ENCODE measurements around the gene ZSCAN21. TPM values are rescaled to one million over a fixed set of nuclear protein-coding genes. Genes with fewer than 3 reads are reported as not detected.

The ZSCAN21 gene
- total and polyA plus RNA-seq, 5 donors from 2014 or later = 5.1 to 9.8 (median 8.5) TPM

DNA sequence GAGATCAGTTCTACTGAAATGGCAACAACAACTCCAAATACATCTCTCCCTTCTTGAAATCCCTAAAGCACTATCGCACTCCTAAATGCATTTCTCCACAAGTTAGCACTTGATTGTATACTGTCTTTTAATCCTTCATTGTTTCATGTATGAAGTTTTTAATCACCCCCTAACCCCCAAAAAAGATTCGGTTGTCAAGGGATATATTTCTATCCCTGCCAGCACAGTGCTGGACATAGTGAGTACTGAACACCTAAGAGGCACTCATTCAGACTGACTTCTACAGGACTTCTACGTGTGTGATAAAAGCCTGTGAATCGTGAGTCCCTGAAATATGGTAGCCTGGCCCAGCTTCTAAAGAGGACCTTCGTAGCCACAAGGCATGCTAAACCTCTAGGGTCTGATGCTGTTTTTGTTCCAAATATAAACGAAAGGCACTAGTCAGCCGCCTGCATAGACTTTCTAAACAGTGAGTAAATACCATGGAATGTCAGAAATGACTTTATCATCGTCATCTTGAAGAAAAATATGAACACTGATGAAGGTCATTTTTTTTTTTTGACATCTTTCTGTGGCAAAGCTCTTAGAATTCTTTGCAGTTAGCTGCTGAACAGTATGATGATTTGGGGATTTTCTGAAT is 14.6 kb upstream of the ZSCAN21 start:
- Histone ChIP-seq H3K9me3 (ENCODE audit: control insufficient read depth in 2 of 2, low read length in 2 of 2) (no peaks in the 10 kb centered on the region), H3K36me3 (ENCODE audit: control insufficient read depth, insufficient read depth, low read length) (peaks cover 52% of the 10 kb centered on the region), H3K4me1 (ENCODE audit: control insufficient read depth, insufficient read depth, low read length, poor library complexity, severe bottlenecking) (no peaks in the 10 kb centered on the region), H3K4me3 (ENCODE audit: low read depth, low read length) (no peak overlapping the region), H3K27ac (ENCODE audit: insufficient read depth, low read length, poor library complexity, severe bottlenecking) (no peak overlapping the region), H3K27me3 (ENCODE audit: control insufficient read depth, insufficient read depth, low read length) (no peaks in the 10 kb centered on the region)
- peaks cover 48% of the 10 kb centered on the region for H3K36me3 Mint-ChIP-seq
- ATAC-seq (ENCODE audit: low read depth in 2 of 2) = no peak
- peaks cover 0 to 2% (median 0%) of the 10 kb centered on the region in 7 donors for H3K9me3 Mint-ChIP-seq
- no peak overlapping the region for H3K27ac Mint-ChIP-seq
- H3K27me3 Mint-ChIP-seq = no peaks in the 10 kb centered on the region
- DNase-seq = no peak
- H3K4me3 Mint-ChIP-seq = no peak overlapping the region
- peaks cover 0 to 8% (median 0%) of the 10 kb centered on the region in 4 donors for H3K4me1 Mint-ChIP-seq

DNA sequence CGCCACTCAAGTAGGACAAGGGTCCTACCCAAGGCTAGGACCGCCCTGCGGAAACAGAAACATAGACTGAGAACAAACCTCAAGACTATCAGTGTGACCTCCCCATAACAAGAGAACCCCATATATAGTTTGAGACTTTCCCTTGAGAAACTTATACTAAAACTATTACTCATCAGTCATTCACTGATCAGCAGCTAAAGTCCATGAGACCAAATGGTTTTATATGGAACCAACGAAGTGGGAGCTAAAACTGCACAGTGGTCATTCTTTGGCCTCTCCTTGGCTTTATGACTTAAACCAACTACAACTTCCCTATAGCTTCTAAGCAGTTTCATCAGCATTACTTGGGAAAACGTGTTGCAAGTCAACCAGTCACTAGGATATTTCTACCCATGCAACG is 13.7 kb upstream of the ZSCAN21 start:
- H3K27ac ChIP-seq (ENCODE audit: insufficient read depth, low read length, poor library complexity, severe bottlenecking) = no peak overlapping the region
- Mint-ChIP-seq H3K4me3 (no peak overlapping the region), H3K27me3 (no peaks in the 10 kb centered on the region), H3K27ac (no peak overlapping the region), H3K4me1 (peaks cover 0 to 8% (median 4%) of the 10 kb centered on the region in 4 donors), H3K36me3 (peaks cover 40% of the 10 kb centered on the region), H3K9me3 (peaks cover 0 to 2% (median 0%) of the 10 kb centered on the region in 7 donors)
- H3K4me1 ChIP-seq (ENCODE audit: control insufficient read depth, insufficient read depth, low read length, poor library complexity, severe bottlenecking) = no peaks in the 10 kb centered on the region
- no peak for ATAC-seq (ENCODE audit: low read depth in 2 of 2)
- no peak for DNase-seq
- H3K9me3 ChIP-seq (ENCODE audit: control insufficient read depth in 2 of 2, low read length in 2 of 2) = no peaks in the 10 kb centered on the region
- H3K27me3 ChIP-seq (ENCODE audit: control insufficient read depth, insufficient read depth, low read length) = no peaks in the 10 kb centered on the region
- no peak overlapping the region for H3K4me3 ChIP-seq (ENCODE audit: low read depth, low read length)
- peaks cover 43% of the 10 kb centered on the region for H3K36me3 ChIP-seq (ENCODE audit: control insufficient read depth, insufficient read depth, low read length)

DNA sequence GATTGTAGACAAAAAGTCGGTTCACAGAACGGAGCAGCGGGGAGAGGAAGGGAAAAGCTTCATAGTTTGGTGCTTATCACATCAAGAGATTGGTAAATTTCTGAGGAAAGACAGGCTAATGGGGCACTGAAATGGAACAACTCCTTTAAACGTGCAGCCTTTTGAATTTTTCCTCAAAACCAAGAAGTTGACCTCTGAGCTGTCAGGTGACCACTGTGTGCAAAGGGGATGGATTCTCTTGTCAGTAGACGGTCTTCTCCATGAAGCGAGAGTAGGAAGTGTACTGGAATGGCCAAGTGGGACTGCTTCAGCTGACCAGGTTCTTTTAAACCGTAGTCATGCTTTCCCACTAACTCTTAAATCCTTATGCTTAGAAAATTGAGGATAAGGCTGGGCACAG is 11.2 kb upstream of the ZSCAN21 start:
- ATAC-seq (ENCODE audit: low read depth in 2 of 2) (no peak), DNase-seq (no peak)
- Mint-ChIP-seq H3K27ac (no peak overlapping the region), H3K4me1 (peaks cover 0 to 17% (median 10%) of the 10 kb centered on the region in 4 donors), H3K27me3 (no peaks in the 10 kb centered on the region), H3K4me3 (peak overlapping the region in 1 of 4 donors; percentile 15), H3K9me3 (peaks cover 0 to 2% (median 0%) of the 10 kb centered on the region in 7 donors), H3K36me3 (peaks cover 30% of the 10 kb centered on the region)
- H3K4me3 ChIP-seq (ENCODE audit: low read depth, low read length) = no peak overlapping the region
- no peaks in the 10 kb centered on the region for H3K4me1 ChIP-seq (ENCODE audit: control insufficient read depth, insufficient read depth, low read length, poor library complexity, severe bottlenecking)
- no peak overlapping the region for H3K27ac ChIP-seq (ENCODE audit: insufficient read depth, low read length, poor library complexity, severe bottlenecking)
- peaks cover 23% of the 10 kb centered on the region for H3K36me3 ChIP-seq (ENCODE audit: control insufficient read depth, insufficient read depth, low read length)
- no peaks in the 10 kb centered on the region for H3K9me3 ChIP-seq (ENCODE audit: control insufficient read depth in 2 of 2, low read length in 2 of 2)
- H3K27me3 ChIP-seq (ENCODE audit: control insufficient read depth, insufficient read depth, low read length) = no peaks in the 10 kb centered on the region

DNA sequence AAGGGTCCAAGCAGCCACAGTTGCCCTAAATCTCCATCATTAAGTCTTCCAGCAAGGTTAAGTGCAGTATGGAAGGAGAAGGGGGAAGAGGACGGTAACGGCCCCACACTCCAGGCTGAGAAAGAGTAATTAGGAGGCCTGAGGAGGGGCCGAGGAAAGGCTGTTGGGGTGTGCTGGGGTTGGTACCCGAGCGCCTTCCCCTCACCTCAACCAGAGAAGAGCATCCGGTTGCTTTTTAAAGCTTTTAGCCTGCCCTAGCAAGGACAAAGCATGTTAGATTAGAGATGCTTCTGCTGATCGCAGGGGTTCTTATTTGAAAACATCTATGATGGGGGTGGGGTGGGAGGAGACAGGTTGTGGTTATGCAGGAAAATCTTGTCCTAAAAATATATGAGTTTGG is 9.0 kb upstream of the ZSCAN21 start:
- no peak for DNase-seq
- Mint-ChIP-seq H3K4me1 (peaks cover 0 to 19% (median 8%) of the 10 kb centered on the region in 4 donors), H3K9me3 (no peaks in the 10 kb centered on the region), H3K27ac (peak overlapping the region in 1 of 3 donors; percentile 41), H3K36me3 (peaks cover 9% of the 10 kb centered on the region), H3K4me3 (no peak overlapping the region), H3K27me3 (no peaks in the 10 kb centered on the region)
- H3K9me3 ChIP-seq (ENCODE audit: control insufficient read depth in 2 of 2, low read length in 2 of 2) = no peaks in the 10 kb centered on the region
- H3K36me3 ChIP-seq (ENCODE audit: control insufficient read depth, insufficient read depth, low read length) = peaks cover 6% of the 10 kb centered on the region
- no peak overlapping the region for H3K27ac ChIP-seq (ENCODE audit: insufficient read depth, low read length, poor library complexity, severe bottlenecking)
- peak in 1 of 2 donors; percentile 20 for ATAC-seq (ENCODE audit: low read depth in 2 of 2)
- no peaks in the 10 kb centered on the region for H3K27me3 ChIP-seq (ENCODE audit: control insufficient read depth, insufficient read depth, low read length)
- H3K4me1 ChIP-seq (ENCODE audit: control insufficient read depth, insufficient read depth, low read length, poor library complexity, severe bottlenecking) = no peaks in the 10 kb centered on the region
- no peak overlapping the region for H3K4me3 ChIP-seq (ENCODE audit: low read depth, low read length)

DNA sequence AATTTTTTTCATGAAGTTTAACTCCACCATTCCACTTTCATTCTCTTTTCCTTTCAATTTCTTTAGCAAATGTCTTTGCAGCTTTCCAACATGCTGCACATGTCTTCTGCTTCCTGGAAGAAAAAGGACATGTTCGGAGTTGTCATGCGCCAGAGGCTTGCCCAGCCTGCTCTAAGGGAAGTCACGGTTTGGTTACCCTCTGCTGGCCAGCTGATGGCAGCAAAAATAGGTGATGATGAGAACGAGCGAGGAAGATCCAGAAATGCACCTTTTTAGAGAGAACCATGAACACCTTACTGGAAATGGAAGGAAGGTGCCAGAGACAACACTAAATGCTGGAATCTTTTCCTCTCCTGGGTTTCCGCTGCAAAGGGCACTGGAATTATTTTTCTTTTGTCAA is 4.9 kb upstream of the ZSCAN21 start:
- Mint-ChIP-seq H3K27ac (peak overlapping the region in 1 of 3 donors; percentile 47), H3K36me3 (no peaks in the 10 kb centered on the region), H3K4me3 (peak overlapping the region in 2 of 4 donors; percentile 31 to 61), H3K27me3 (peaks cover 11% of the 10 kb centered on the region), H3K9me3 (peaks cover 0 to 2% (median 0%) of the 10 kb centered on the region in 7 donors), H3K4me1 (peaks cover 0 to 28% (median 11%) of the 10 kb centered on the region in 4 donors)
- no peaks in the 10 kb centered on the region for H3K36me3 ChIP-seq (ENCODE audit: control insufficient read depth, insufficient read depth, low read length)
- DNase-seq (peak in 1 of 3 donors; percentile 17), ATAC-seq (ENCODE audit: low read depth in 2 of 2) (no peak)
- H3K4me1 ChIP-seq (ENCODE audit: control insufficient read depth, insufficient read depth, low read length, poor library complexity, severe bottlenecking) = peaks cover 4% of the 10 kb centered on the region
- no peaks in the 10 kb centered on the region for H3K27me3 ChIP-seq (ENCODE audit: control insufficient read depth, insufficient read depth, low read length)
- no peak overlapping the region for H3K4me3 ChIP-seq (ENCODE audit: low read depth, low read length)
- H3K27ac ChIP-seq (ENCODE audit: insufficient read depth, low read length, poor library complexity, severe bottlenecking) = no peak overlapping the region
- H3K9me3 ChIP-seq (ENCODE audit: control insufficient read depth in 2 of 2, low read length in 2 of 2) = no peaks in the 10 kb centered on the region

DNA sequence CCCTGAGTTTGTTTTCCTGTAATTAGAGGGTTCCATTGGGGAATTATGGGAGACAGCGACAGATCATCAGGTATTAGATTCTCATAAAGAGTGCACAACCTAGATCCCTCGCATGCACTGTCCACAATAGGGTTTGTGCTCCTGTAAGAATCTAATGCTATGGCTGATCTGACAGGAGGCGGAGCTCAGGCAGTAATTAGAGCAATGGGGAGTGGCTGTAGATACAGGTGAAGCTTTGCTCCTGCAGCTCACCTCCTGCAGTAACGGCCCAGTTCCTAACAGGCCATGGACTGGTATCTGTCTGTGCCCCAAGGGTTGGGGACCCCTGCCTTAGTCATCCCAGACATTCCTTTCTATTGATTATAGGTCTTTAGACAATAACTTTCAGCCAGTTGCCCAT is 894 bp upstream of the ZSCAN21 start:
- ATAC-seq (ENCODE audit: low read depth in 2 of 2) (no peak), DNase-seq (peak in 1 of 3 donors; percentile 18)
- peaks cover 0 to 2% (median 0%) of the 10 kb centered on the region in 7 donors for H3K9me3 Mint-ChIP-seq
- no peaks in the 10 kb centered on the region for H3K36me3 Mint-ChIP-seq
- Histone ChIP-seq H3K9me3 (ENCODE audit: control insufficient read depth in 2 of 2, low read length in 2 of 2) (no peaks in the 10 kb centered on the region), H3K36me3 (ENCODE audit: control insufficient read depth, insufficient read depth, low read length) (no peaks in the 10 kb centered on the region), H3K4me1 (ENCODE audit: control insufficient read depth, insufficient read depth, low read length, poor library complexity, severe bottlenecking) (peaks cover 10% of the 10 kb centered on the region), H3K27ac (ENCODE audit: insufficient read depth, low read length, poor library complexity, severe bottlenecking) (no peak overlapping the region), H3K4me3 (ENCODE audit: low read depth, low read length) (peak overlapping the region; percentile 91), H3K27me3 (ENCODE audit: control insufficient read depth, insufficient read depth, low read length) (no peaks in the 10 kb centered on the region)
- H3K4me3 Mint-ChIP-seq = peak overlapping the region; percentile 80 to 98 (median 94)
- peaks cover 14% of the 10 kb centered on the region for H3K27me3 Mint-ChIP-seq
- peaks cover 0 to 31% (median 18%) of the 10 kb centered on the region in 4 donors for H3K4me1 Mint-ChIP-seq
- H3K27ac Mint-ChIP-seq = peak overlapping the region; percentile 75 to 97 (median 96)

DNA sequence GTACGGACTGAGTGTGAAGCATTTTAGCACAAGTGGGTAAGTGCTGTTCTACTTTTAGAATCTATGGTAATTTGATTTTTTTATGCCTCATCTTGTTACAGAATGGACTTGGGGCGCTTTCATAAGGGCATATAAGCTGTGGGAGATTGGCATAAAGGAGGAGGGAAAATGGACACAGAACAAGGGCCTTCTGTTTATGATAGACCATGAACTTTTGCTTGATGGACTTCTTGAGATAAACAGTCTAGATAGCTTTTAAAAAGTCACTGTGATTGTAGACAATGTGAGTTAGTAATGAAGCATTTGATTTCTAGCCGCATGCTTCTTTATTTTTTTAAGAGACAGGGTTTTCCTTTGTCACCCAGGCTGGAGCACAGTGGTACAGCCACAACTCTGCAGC is 2.0 kb downstream of the ZSCAN21 start:
- Histone ChIP-seq H3K4me3 (ENCODE audit: low read depth, low read length) (no peak overlapping the region), H3K4me1 (ENCODE audit: control insufficient read depth, insufficient read depth, low read length, poor library complexity, severe bottlenecking) (peaks cover 10% of the 10 kb centered on the region), H3K36me3 (ENCODE audit: control insufficient read depth, insufficient read depth, low read length) (no peaks in the 10 kb centered on the region), H3K27ac (ENCODE audit: insufficient read depth, low read length, poor library complexity, severe bottlenecking) (no peak overlapping the region), H3K9me3 (ENCODE audit: control insufficient read depth in 2 of 2, low read length in 2 of 2) (no peaks in the 10 kb centered on the region), H3K27me3 (ENCODE audit: control insufficient read depth, insufficient read depth, low read length) (no peaks in the 10 kb centered on the region)
- Mint-ChIP-seq H3K4me3 (peak overlapping the region; percentile 29 to 77 (median 58)), H3K4me1 (peaks cover 0 to 31% (median 17%) of the 10 kb centered on the region in 4 donors), H3K27ac (peak overlapping the region in 1 of 3 donors; percentile 78), H3K9me3 (peaks cover 0 to 2% (median 0%) of the 10 kb centered on the region in 7 donors), H3K36me3 (no peaks in the 10 kb centered on the region), H3K27me3 (peaks cover 10% of the 10 kb centered on the region)
- ATAC-seq (ENCODE audit: low read depth in 2 of 2) (no peak), DNase-seq (no peak)

DNA sequence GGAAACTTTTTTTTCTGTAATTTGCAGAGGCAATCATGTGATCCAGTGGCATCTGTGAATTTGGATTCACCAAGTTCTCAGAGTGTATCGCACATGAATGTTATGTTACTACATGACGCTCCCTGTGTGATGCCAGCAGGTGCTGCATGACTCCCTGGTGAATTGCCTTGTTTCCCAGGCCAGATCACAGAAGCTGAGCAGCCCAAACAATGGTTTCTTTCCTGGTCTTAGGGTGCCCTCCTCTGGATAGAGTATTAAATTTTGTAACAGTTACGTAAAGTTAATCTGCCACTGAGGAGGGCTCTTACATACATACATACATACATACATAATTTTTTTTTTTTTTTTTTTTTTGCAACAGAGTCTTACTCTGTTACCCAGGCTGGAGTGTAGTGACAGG is 3.6 kb downstream of the ZSCAN21 start:
- no peak for ATAC-seq (ENCODE audit: low read depth in 2 of 2)
- H3K9me3 Mint-ChIP-seq = peaks cover 0 to 2% (median 0%) of the 10 kb centered on the region in 7 donors

More for the DNA sequence above, 3.6 kb downstream of the ZSCAN21 start:
- Mint-ChIP-seq H3K27me3 (peaks cover 6% of the 10 kb centered on the region), H3K4me1 (peaks cover 0 to 31% (median 17%) of the 10 kb centered on the region in 4 donors), H3K4me3 (peak overlapping the region in 1 of 4 donors; percentile 75), H3K27ac (no peak overlapping the region), H3K36me3 (peaks cover 5% of the 10 kb centered on the region)
- DNase-seq = peak in 2 of 3 donors; percentile 46 to 59
- Histone ChIP-seq H3K4me1 (ENCODE audit: control insufficient read depth, insufficient read depth, low read length, poor library complexity, severe bottlenecking) (peaks cover 10% of the 10 kb centered on the region), H3K9me3 (ENCODE audit: control insufficient read depth in 2 of 2, low read length in 2 of 2) (no peaks in the 10 kb centered on the region), H3K4me3 (ENCODE audit: low read depth, low read length) (no peak overlapping the region), H3K27me3 (ENCODE audit: control insufficient read depth, insufficient read depth, low read length) (no peaks in the 10 kb centered on the region), H3K36me3 (ENCODE audit: control insufficient read depth, insufficient read depth, low read length) (peaks cover 5% of the 10 kb centered on the region), H3K27ac (ENCODE audit: insufficient read depth, low read length, poor library complexity, severe bottlenecking) (no peak overlapping the region)

All from CD4-positive, CD25-positive, alpha-beta regulatory T cell (primary cell).